ENCODE measurements around the gene ZNF280C. TPM values are rescaled to one million over a fixed set of nuclear protein-coding genes. Genes with fewer than 3 reads are reported as not detected.
A peak's percentile ranks its signal among the peaks of the same experiment; 100 is the strongest.

Gene ZNF280C
- total RNA-seq, 1 experiment from 2014 or later = 4.6 TPM

DNA sequence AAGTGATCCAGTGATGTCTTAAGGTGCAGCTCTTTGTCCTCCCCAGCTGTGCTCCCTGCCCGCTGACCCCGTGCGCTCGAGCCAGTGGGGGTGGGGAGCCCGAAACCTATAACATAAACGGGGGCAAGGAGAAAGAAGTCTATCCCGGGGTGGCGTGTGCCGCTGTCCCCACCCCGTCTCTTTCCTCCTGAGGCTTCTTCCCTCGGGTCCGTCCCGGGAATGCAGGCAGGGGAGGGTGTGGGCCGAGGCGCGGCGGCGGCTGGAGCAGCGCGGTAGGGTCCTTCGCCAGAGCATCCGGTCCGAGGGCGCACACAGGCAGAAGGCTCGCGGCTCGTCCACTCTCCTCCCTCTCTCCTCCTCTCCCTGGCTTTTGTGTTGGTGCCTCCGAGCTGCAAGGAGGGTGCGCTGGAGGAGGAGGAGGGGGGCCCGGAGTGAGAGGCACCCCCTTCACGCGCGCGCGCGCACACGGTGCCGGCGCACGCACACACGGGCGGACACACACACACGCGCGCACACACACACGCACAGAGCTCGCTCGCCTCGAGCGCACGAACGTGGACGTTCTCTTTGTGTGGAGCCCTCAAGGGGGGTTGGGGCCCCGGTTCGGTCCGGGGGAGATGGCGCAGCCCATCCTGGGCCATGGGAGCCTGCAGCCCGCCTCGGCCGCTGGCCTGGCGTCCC is 97.1 kb downstream of the ZNF280C start, which contains the start of gene RAB33A:
Gene RAB33A, plus strand, starts transcription at position 517 of the 681 bp plus-strand sequence. Its CDS starts 101 bp downstream, at position 618.
- H3K79me2 ChIP-seq (ENCODE audit: low read length) = no peaks in the 10 kb centered on the region; the same call in 1 of the 2 replicates
- CTCF ChIA-PET = no interaction called here
- peaks cover 27% of the 10 kb centered on the region for H3K4me1 ChIP-seq (ENCODE audit: insufficient read depth, low read length)
- H3K27me3 ChIP-seq (ENCODE audit: low read length) = no peaks in the 10 kb centered on the region
- intact Hi-C loops (cut with micrococcal nuclease) = no loop called here
- H3K9me3 ChIP-seq (ENCODE audit: low read length) = no peaks in the 10 kb centered on the region
- no peaks in the 10 kb centered on the region for H4K20me1 ChIP-seq (ENCODE audit: low read length)
- peak within 1 kb of the TSS; percentile 73 for H2AFZ ChIP-seq (ENCODE audit: low read length)
- no peaks in the 10 kb centered on the region for H3F3A ChIP-seq (ENCODE audit: low read length, unreplicated experiment)
- DNase-seq = no peak
- peak within 1 kb of the TSS; percentile 75 for H3K4me2 ChIP-seq (ENCODE audit: low read length)
- H3K9ac ChIP-seq (ENCODE audit: low read length) = no peak within 1 kb of the TSS
- no peaks in the 10 kb centered on the region for H3K36me3 ChIP-seq (ENCODE audit: low read depth, low read length)
- POLR2A ChIA-PET (ENCODE audit: unreplicated experiment) = no interaction called here
- no peaks in the 10 kb centered on the region for H3K9me2 ChIP-seq (replicated peaks; ENCODE audit: low read length)
- no TSS peak for BruUV-seq (replicated peaks)
- peak within 1 kb of the TSS; percentile 56; the same call in 1 of the 2 replicates for H3K4me3 ChIP-seq (ENCODE audit: low read length)
- no peak for TF ChIP-seq EZH2 (IDR thresholded peaks at IDR 0.05; ENCODE audit: low read length, unreplicated experiment)
- TF ChIP-seq, protein P1, sequence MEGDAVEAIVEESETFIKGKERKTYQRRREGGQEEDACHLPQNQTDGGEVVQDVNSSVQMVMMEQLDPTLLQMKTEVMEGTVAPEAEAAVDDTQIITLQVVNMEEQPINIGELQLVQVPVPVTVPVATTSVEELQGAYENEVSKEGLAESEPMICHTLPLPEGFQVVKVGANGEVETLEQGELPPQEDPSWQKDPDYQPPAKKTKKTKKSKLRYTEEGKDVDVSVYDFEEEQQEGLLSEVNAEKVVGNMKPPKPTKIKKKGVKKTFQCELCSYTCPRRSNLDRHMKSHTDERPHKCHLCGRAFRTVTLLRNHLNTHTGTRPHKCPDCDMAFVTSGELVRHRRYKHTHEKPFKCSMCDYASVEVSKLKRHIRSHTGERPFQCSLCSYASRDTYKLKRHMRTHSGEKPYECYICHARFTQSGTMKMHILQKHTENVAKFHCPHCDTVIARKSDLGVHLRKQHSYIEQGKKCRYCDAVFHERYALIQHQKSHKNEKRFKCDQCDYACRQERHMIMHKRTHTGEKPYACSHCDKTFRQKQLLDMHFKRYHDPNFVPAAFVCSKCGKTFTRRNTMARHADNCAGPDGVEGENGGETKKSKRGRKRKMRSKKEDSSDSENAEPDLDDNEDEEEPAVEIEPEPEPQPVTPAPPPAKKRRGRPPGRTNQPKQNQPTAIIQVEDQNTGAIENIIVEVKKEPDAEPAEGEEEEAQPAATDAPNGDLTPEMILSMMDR (conservative IDR thresholded peaks at IDR 0.05; ENCODE audit: low read depth, low read length) = no peak
- no peak for TF ChIP-seq EZH2phosphoT487 (IDR thresholded peaks at IDR 0.05; ENCODE audit: borderline replicate concordance, low read length)
- no peak within 1 kb of the TSS for H3K27ac ChIP-seq (ENCODE audit: low read length)
- peak; percentile 21; the same call in 1 of the 2 replicates for ATAC-seq

DNA sequence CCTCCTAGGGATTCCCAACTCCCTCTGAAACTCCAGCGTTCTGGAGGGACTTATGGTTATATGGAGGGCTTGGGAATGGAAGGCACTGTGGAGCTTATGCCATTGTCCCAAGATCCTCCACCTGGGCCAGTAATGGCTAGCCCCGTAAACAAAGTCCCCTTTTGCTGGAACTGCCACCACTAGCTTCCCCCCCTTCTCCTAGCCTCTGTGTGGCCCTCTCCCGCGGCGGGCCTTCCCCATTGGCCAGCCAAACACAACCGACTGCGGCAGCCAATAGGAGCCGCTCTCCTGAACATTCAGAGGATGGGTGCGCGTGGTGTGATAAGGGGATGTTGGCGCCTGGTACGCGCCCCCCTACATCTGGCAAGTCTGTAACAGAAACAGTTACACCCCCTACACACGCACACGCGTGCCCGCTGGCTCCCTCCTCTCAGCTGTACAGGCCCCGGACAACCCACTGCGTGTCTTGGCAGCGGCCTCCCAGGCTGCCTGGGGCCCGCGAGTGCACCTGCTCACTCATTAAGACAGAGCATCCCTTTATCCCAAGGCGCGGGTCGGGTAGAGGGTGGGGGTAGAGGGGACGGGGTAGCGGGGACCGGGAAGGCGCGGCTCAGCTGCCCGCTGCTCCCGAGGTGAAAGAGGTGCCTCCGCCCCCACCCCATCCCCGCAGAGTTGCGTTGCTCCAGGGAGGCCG is 97.8 kb downstream of the ZNF280C start:
- Histone ChIP-seq H3K9me3 (ENCODE audit: low read length) (no peaks in the 10 kb centered on the region), H3K9ac (ENCODE audit: low read length) (no peak overlapping the region), H3K9me2 (replicated peaks; ENCODE audit: low read length) (no peaks in the 10 kb centered on the region), H3K36me3 (ENCODE audit: low read depth, low read length) (no peaks in the 10 kb centered on the region), H4K20me1 (ENCODE audit: low read length) (no peaks in the 10 kb centered on the region), H3K27ac (ENCODE audit: low read length) (no peak overlapping the region), H3K27me3 (ENCODE audit: low read length) (no peaks in the 10 kb centered on the region), H3F3A (ENCODE audit: low read length, unreplicated experiment) (no peaks in the 10 kb centered on the region), H2AFZ (ENCODE audit: low read length) (peak overlapping the region; percentile 73), H3K4me1 (ENCODE audit: insufficient read depth, low read length) (peaks cover 27% of the 10 kb centered on the region), H3K4me3 (ENCODE audit: low read length) (peak overlapping the region; percentile 56; the same call in 1 of the 2 replicates), H3K4me2 (ENCODE audit: low read length) (peak overlapping the region; percentile 75), H3K79me2 (ENCODE audit: low read length) (no peaks in the 10 kb centered on the region; the same call in 1 of the 2 replicates)
- no TSS peak for BruUV-seq (replicated peaks)
- no peak for DNase-seq
- POLR2A ChIA-PET (ENCODE audit: unreplicated experiment) = no interaction called here
- CTCF ChIA-PET = no interaction called here
- TF ChIP-seq EZH2 (IDR thresholded peaks at IDR 0.05; ENCODE audit: low read length, unreplicated experiment) (no peak), EZH2phosphoT487 (IDR thresholded peaks at IDR 0.05; ENCODE audit: borderline replicate concordance, low read length) (no peak)
- TF ChIP-seq, protein P1 (conservative IDR thresholded peaks at IDR 0.05; ENCODE audit: low read depth, low read length) = no peak
- intact Hi-C loops (cut with micrococcal nuclease) = no loop called here
- ATAC-seq = no peak
